K562 (cell line): ENCODE data around the gene GAB4. TPM values are rescaled to one million over a fixed set of nuclear protein-coding genes. Genes with fewer than 3 reads are reported as not detected.

Experiments used
- ATAC-seq: fragments of 200-7000 bp; cut with Tn5 transposase; 3 replicates; pipeline ENCODE4 v1.9.1; 2020; ENCODE audit warnings: moderate library complexity
- BruUV-seq: library from RNA; stranded (reverse); fragments of 400-500 nt; replicated peaks from 2 replicates; lab custom pipeline; 2021; lab: Mats Ljungman, UMichigan
- CTCF ChIA-PET: fragments of 300-600 bp; formaldehyde crosslinking; extraction: SDS; loops from one replicate; lab custom pipeline; 2021; ENCODE audit warnings: low intra/inter-chr PET ratio; lab: Yijun Ruan, JAX
- POLR2A ChIA-PET: fragments of 300-600, 350-650 bp; sonication (Branson Sonifier 250); formaldehyde crosslinking; extraction: SDS; loops from one replicate; lab custom pipeline; 2021; ENCODE audit warnings: antibody characterized with exemption, inconsistent platforms; lab: Yijun Ruan, JAX
- DNase-seq, 4 experiments: peaks; one replicate each; pipeline versions ENCODE4 v3.0.0 to v3.0.0-alpha.2; 2011 to 2018; ENCODE audit warnings: low spot score in 3 of 4, mixed read lengths in 3 of 4; ENCODE audit errors: extremely low read depth in 1 of 4
- FAIRE-seq: peaks from 2 replicates; lab custom pipeline; 2011; peaks lifted over from hg19 to GRCh38; lab: Jason Lieb, UNC
- H2AFZ ChIP-seq: 2 replicates; pipeline ENCODE4 v1.6.0; 2011; ENCODE audit warnings: low read depth, low read length, control low read depth, inconsistent platforms
- H3K27ac ChIP-seq: fragments of 200-600 bp; 3 replicates; pipeline ENCODE4 v1.8.0; 2011; ENCODE audit warnings: low read depth, mild to moderate bottlenecking, control low read depth, inconsistent platforms, low read length, moderate library complexity, mixed read lengths; ENCODE audit errors: extremely low read depth
- H3K27me3 ChIP-seq, 2 experiments: fragments of 300-600 bp in 1 of 2; 2 replicates in 1 of 2; 3 replicates in 1 of 2; pipeline versions ENCODE4 v1.6.0 to v1.8.0; 2011; ENCODE audit warnings: inconsistent platforms in 2 of 2, low read length in 2 of 2, mild to moderate bottlenecking in 1 of 2, mixed read lengths in 1 of 2, moderate library complexity in 1 of 2; ENCODE audit not compliant: control insufficient read depth in 2 of 2, insufficient read depth in 2 of 2
- H3K36me3 ChIP-seq: fragments of 300-600 bp; 3 replicates; pipeline ENCODE4 v1.8.0; 2011; ENCODE audit warnings: mild to moderate bottlenecking, low read length, inconsistent platforms; ENCODE audit not compliant: control insufficient read depth, insufficient read depth
- H3K4me1 ChIP-seq, 2 experiments: fragments of 200-600 bp in 1 of 2; replicated peaks in 1 of 2; 2 replicates in 1 of 2; 3 replicates in 1 of 2; pipeline versions ENCODE4 v1.5.1 to v1.8.0; 2011; ENCODE audit warnings: inconsistent platforms in 2 of 2, low read length in 2 of 2, mild to moderate bottlenecking in 1 of 2, mixed read lengths in 1 of 2, moderate library complexity in 1 of 2; ENCODE audit not compliant: control insufficient read depth in 2 of 2, insufficient read depth in 2 of 2
- H3K4me2 ChIP-seq: 2 replicates; pipeline ENCODE4 v1.6.1; 2011; ENCODE audit warnings: low read length, control low read depth, inconsistent platforms, mixed read lengths; ENCODE audit not compliant: insufficient read depth
- H3K4me3 ChIP-seq: fragments of 200-600 bp; sonication (generic), shearing (Covaris generic); 2 replicates; pipeline ENCODE4 v1.5.1; 2016; ENCODE audit warnings: control low read depth, inconsistent platforms
- H3K79me2 ChIP-seq: fragments of 200-600 bp; 3 replicates; pipeline ENCODE4 v1.8.0; 2011; ENCODE audit warnings: low read length, inconsistent platforms; ENCODE audit not compliant: control insufficient read depth, insufficient read depth
- H3K9ac ChIP-seq, 2 experiments: 2 replicates each; pipeline versions ENCODE4 v1.6.0 to v1.6.1; 2011; ENCODE audit warnings: low read depth in 2 of 2, low read length in 2 of 2, control low read depth in 1 of 2, inconsistent platforms in 1 of 2, mild to moderate bottlenecking in 1 of 2, mixed read lengths in 1 of 2; ENCODE audit not compliant: insufficient read depth in 1 of 2
- H3K9me1 ChIP-seq: one replicate; pipeline ENCODE4 v1.6.0; 2011; ENCODE audit warnings: inconsistent platforms, mild to moderate bottlenecking, low read length, moderate library complexity; ENCODE audit not compliant: control insufficient read depth, insufficient read depth
- H3K9me3 ChIP-seq: replicated peaks from 2 replicates; pipeline ENCODE4 v1.5.1; 2011; ENCODE audit warnings: low read depth, low read length, inconsistent platforms; ENCODE audit not compliant: control insufficient read depth, insufficient read depth
- H4K20me1 ChIP-seq: replicated peaks from 2 replicates; pipeline ENCODE4 v1.6.1; 2011; ENCODE audit warnings: low read length, inconsistent platforms, mixed read lengths; ENCODE audit not compliant: control insufficient read depth, insufficient read depth
- FOXO4 ChIP-seq: fragments of 450-650 bp; formaldehyde crosslinking; IDR thresholded peaks from 2 replicates; pipeline ENCODE4 v1.4.0; 2020; ENCODE audit warnings: mild to moderate bottlenecking, moderate library complexity
- RHOXF2B ChIP-seq: fragments of 250-450 bp; sonication (Bioruptor Pico); conservative IDR thresholded peaks from 2 replicates; pipeline ENCODE4 v1.5.1; 2021
- SRSF3 ChIP-seq: fragments of 200-400 bp; formaldehyde crosslinking; IDR thresholded peaks from 2 replicates; pipeline ENCODE4 v1.6.1; 2016; ENCODE audit warnings: mild to moderate bottlenecking, low read length, moderate library complexity; ENCODE audit not compliant: insufficient read depth
- VEZF1 ChIP-seq: fragments of 200-800 bp; sonication (Bioruptor generic); IDR thresholded peaks from 2 replicates; pipeline ENCODE4 v1.6.1; 2017; ENCODE audit warnings: missing genetic modification characterization, missing compliant biosample characterization
- ZBTB11 ChIP-seq, 3 experiments: fragments of 200-800 bp in 1 of 3; fragments of 250-450 bp in 1 of 3; fragments of 450-650 bp in 1 of 3; sonication (Bioruptor Pico) in 1 of 3; sonication (Bioruptor generic) in 1 of 3; formaldehyde crosslinking in 1 of 3; IDR thresholded peaks; 2 replicates each; pipeline versions ENCODE4 v1.6.1 to v1.8.0; 2016 to 2022; ENCODE audit warnings: mild to moderate bottlenecking in 2 of 3, missing genetic modification characterization in 2 of 3, missing compliant biosample characterization in 1 of 3, moderate library complexity in 1 of 3
- ZNF695 ChIP-seq: fragments of 450-650 bp; formaldehyde crosslinking; IDR thresholded peaks from 2 replicates; pipeline ENCODE4 v1.4.0; 2020; ENCODE audit warnings: mild to moderate bottlenecking, moderate library complexity
- WGBS: fragments of 100-300 bp; shearing (Covaris generic); methylation state at CpG from one replicate; pipeline ENCODE4 v1.1.6; 2016; ENCODE audit warnings: low coverage, mixed read lengths; ENCODE audit not compliant: insufficient coverage; ENCODE audit errors: missing lambda C conversion rate; 5-methylcytosine and 5-hydroxymethylcytosine counted together
- in situ Hi-C: fragments of 300-500 bp; cut with MboI; formaldehyde crosslinking; loops from 4 replicates; pipeline ENCODE4 v1.15.0; 2018; ENCODE audit warnings: inconsistent platforms, mixed read lengths
- intact Hi-C: fragments of 100-400 bp; cut with micrococcal nuclease; formaldehyde crosslinking; loops from 2 replicates; pipeline ENCODE4 v1.14.2; 2022
- polyA plus RNA-seq, 8 experiments: library from polyadenylated mRNA; depleted of rRNA in 4 of 8; stranded (reverse) in 5 of 8; unstranded in 3 of 8; fragments of >200 nt; fragmentation: Nextera tagmentation in 2 of 8; fragmentation: Illumina TruSeq in 1 of 8; extraction: Ambion mirVana in 2 of 8; extraction: Trizol in 1 of 8; gene quantifications; 2 replicates each; pipeline versions ENCODE4 v1.2.1 to v1.2.3, GENCODE V29; 2011 to 2014; ENCODE audit warnings: inconsistent platforms in 1 of 8, missing spikeins in 1 of 8
- total RNA-seq, 7 experiments: library from RNA; depleted of rRNA in 6 of 7; stranded (reverse); fragments of >200 nt in 6 of 7; fragmentation: Illumina TruSeq in 2 of 7; extraction: Trizol in 2 of 7; gene quantifications; 2 replicates each; pipeline versions ENCODE4 v1.2.1 to v1.2.3, GENCODE V29; 2011 to 2021; ENCODE audit warnings: low replicate concordance in 1 of 7

Gene GAB4
- total and polyA plus RNA-seq, 9 of the 15 experiments (the other 6 are each of a cell fraction or from before 2014, with no cell fraction given): 0.04 to 0.11 (median 0.04) TPM; not detected in 6

GRCh38 chr22:16956290-16956689 lies 51.7 kb downstream of the GAB4 start:
- in situ Hi-C loops (no loop called here), intact Hi-C loops (no loop called here)
- no peaks in the 10 kb centered on the region for H3K36me3 ChIP-seq
- POLR2A ChIA-PET: no interaction called here
- no peak overlapping the region for H2AFZ ChIP-seq
- no peaks in the 10 kb centered on the region for H3K79me2 ChIP-seq
- no peaks in the 10 kb centered on the region for H3K9me1 ChIP-seq
- H3K9ac ChIP-seq: peak overlapping the region in 1 of 2 experiments; percentile 28; a peak in 1 of 4 replicates
- FAIRE-seq (no peak), DNase-seq (no peak), ATAC-seq (no peak)
- H3K27me3 ChIP-seq: peaks cover 6 to 23% of the 10 kb centered on the region in 2 experiments; a peak in 2 of 5 replicates
- TF ChIP-seq SRSF3 (no peak), ZBTB11 (CRISPR knock-in tag; IDR thresholded peaks at IDR 0.05) (no peak), ZNF695 (no peak), RHOXF2B (CRISPR knock-in tag) (no peak), FOXO4 (CRISPR knock-in tag) (no peak), VEZF1 (CRISPR knock-in tag) (no peak)
- TF ChIP-seq, all 486 proteins: peak for 0
- WGBS: 1% methylated on average over 6 of the region's 6 CpGs
- H3K4me3 ChIP-seq: no peak overlapping the region
- no peaks in the 10 kb centered on the region; the same call in 1 of the 2 replicates for H4K20me1 ChIP-seq
- no peak overlapping the region for H3K27ac ChIP-seq
- no TSS peak for BruUV-seq
- no peak overlapping the region for H3K4me2 ChIP-seq
- no peaks in the 10 kb centered on the region for H3K9me3 ChIP-seq
- CTCF ChIA-PET: no interaction called here
- H3K4me1 ChIP-seq: no peaks in the 10 kb centered on the region
